Testis (tissue), 2 donors: Measurements from ENCODE around the gene GBF1.

Source experiments
- CTCF ChIP-seq, 3 experiments: fragments of 450-650 bp in 2 of 3; fragments of 200-600 bp in 1 of 3; sonication (generic) in 1 of 3; IDR thresholded peaks; one replicate each; pipeline ENCODE4 v1.5.1; 2016 to 2019; ENCODE audit warnings: antibody characterized with exemption in 3 of 3, mild to moderate bottlenecking in 2 of 3, moderate library complexity in 1 of 3
- POLR2A ChIP-seq: fragments of 450-650 bp; IDR thresholded peaks from one replicate; pipeline ENCODE4 v1.6.1; 2017; ENCODE audit warnings: antibody characterized with exemption, mild to moderate bottlenecking, moderate library complexity

- TF ChIP-seq CTCF (IDR thresholded peaks at IDR 0.05) = no peak
- no peak for TF ChIP-seq POLR2A
Observed at GRCh38 chr10:102281102-102281487, 35.8 kb downstream of the GBF1 start.
